K562 (cell line): ENCODE measurements around the gene IGIP. TPM values are rescaled to one million over a fixed set of nuclear protein-coding genes. Genes with fewer than 3 reads are reported as not detected.
A peak's percentile ranks its signal among the peaks of the same experiment; 100 is the strongest.

ENCODE experiments used
- ATAC-seq: fragments of 200-7000 bp; cut with Tn5 transposase; 3 replicates; pipeline ENCODE4 v1.9.1; 2020; ENCODE audit warnings: moderate library complexity
- BruUV-seq: library from RNA; stranded (reverse); fragments of 400-500 nt; replicated peaks from 2 replicates; lab custom pipeline; 2021; lab: Mats Ljungman, UMichigan
- CTCF ChIA-PET: fragments of 300-600 bp; formaldehyde crosslinking; extraction: SDS; loops from one replicate; lab custom pipeline; 2021; ENCODE audit warnings: low intra/inter-chr PET ratio; lab: Yijun Ruan, JAX
- POLR2A ChIA-PET: fragments of 300-600, 350-650 bp; sonication (Branson Sonifier 250); formaldehyde crosslinking; extraction: SDS; loops from one replicate; lab custom pipeline; 2021; ENCODE audit warnings: antibody characterized with exemption, inconsistent platforms; lab: Yijun Ruan, JAX
- DNase-seq, 4 experiments: peaks; one replicate each; pipeline versions ENCODE4 v3.0.0 to v3.0.0-alpha.2; 2011 to 2018; ENCODE audit warnings: low spot score in 3 of 4, mixed read lengths in 3 of 4; ENCODE audit errors: extremely low read depth in 1 of 4
- FAIRE-seq: peaks from 2 replicates; lab custom pipeline; 2011; peaks lifted over from hg19 to GRCh38; lab: Jason Lieb, UNC
- H2AFZ ChIP-seq: 2 replicates; pipeline ENCODE4 v1.6.0; 2011; ENCODE audit warnings: low read depth, low read length, control low read depth, inconsistent platforms
- H3K27ac ChIP-seq: fragments of 200-600 bp; 3 replicates; pipeline ENCODE4 v1.8.0; 2011; ENCODE audit warnings: low read depth, mild to moderate bottlenecking, control low read depth, inconsistent platforms, low read length, moderate library complexity, mixed read lengths; ENCODE audit errors: extremely low read depth
- H3K27me3 ChIP-seq, 2 experiments: fragments of 300-600 bp in 1 of 2; 2 replicates in 1 of 2; 3 replicates in 1 of 2; pipeline versions ENCODE4 v1.6.0 to v1.8.0; 2011; ENCODE audit warnings: inconsistent platforms in 2 of 2, low read length in 2 of 2, mild to moderate bottlenecking in 1 of 2, mixed read lengths in 1 of 2, moderate library complexity in 1 of 2; ENCODE audit not compliant: control insufficient read depth in 2 of 2, insufficient read depth in 2 of 2
- H3K36me3 ChIP-seq: fragments of 300-600 bp; 3 replicates; pipeline ENCODE4 v1.8.0; 2011; ENCODE audit warnings: mild to moderate bottlenecking, low read length, inconsistent platforms; ENCODE audit not compliant: control insufficient read depth, insufficient read depth
- H3K4me1 ChIP-seq, 2 experiments: fragments of 200-600 bp in 1 of 2; replicated peaks in 1 of 2; 2 replicates in 1 of 2; 3 replicates in 1 of 2; pipeline versions ENCODE4 v1.5.1 to v1.8.0; 2011; ENCODE audit warnings: inconsistent platforms in 2 of 2, low read length in 2 of 2, mild to moderate bottlenecking in 1 of 2, mixed read lengths in 1 of 2, moderate library complexity in 1 of 2; ENCODE audit not compliant: control insufficient read depth in 2 of 2, insufficient read depth in 2 of 2
- H3K4me2 ChIP-seq: 2 replicates; pipeline ENCODE4 v1.6.1; 2011; ENCODE audit warnings: low read length, control low read depth, inconsistent platforms, mixed read lengths; ENCODE audit not compliant: insufficient read depth
- H3K4me3 ChIP-seq: fragments of 200-600 bp; sonication (generic), shearing (Covaris generic); 2 replicates; pipeline ENCODE4 v1.5.1; 2016; ENCODE audit warnings: control low read depth, inconsistent platforms
- H3K79me2 ChIP-seq: fragments of 200-600 bp; 3 replicates; pipeline ENCODE4 v1.8.0; 2011; ENCODE audit warnings: low read length, inconsistent platforms; ENCODE audit not compliant: control insufficient read depth, insufficient read depth
- H3K9ac ChIP-seq, 2 experiments: 2 replicates each; pipeline versions ENCODE4 v1.6.0 to v1.6.1; 2011; ENCODE audit warnings: low read depth in 2 of 2, low read length in 2 of 2, control low read depth in 1 of 2, inconsistent platforms in 1 of 2, mild to moderate bottlenecking in 1 of 2, mixed read lengths in 1 of 2; ENCODE audit not compliant: insufficient read depth in 1 of 2
- H3K9me1 ChIP-seq: one replicate; pipeline ENCODE4 v1.6.0; 2011; ENCODE audit warnings: inconsistent platforms, mild to moderate bottlenecking, low read length, moderate library complexity; ENCODE audit not compliant: control insufficient read depth, insufficient read depth
- H3K9me3 ChIP-seq: replicated peaks from 2 replicates; pipeline ENCODE4 v1.5.1; 2011; ENCODE audit warnings: low read depth, low read length, inconsistent platforms; ENCODE audit not compliant: control insufficient read depth, insufficient read depth
- H4K20me1 ChIP-seq: replicated peaks from 2 replicates; pipeline ENCODE4 v1.6.1; 2011; ENCODE audit warnings: low read length, inconsistent platforms, mixed read lengths; ENCODE audit not compliant: control insufficient read depth, insufficient read depth
- ADNP ChIP-seq: fragments of 200-800 bp; sonication (Bioruptor generic); IDR thresholded peaks from 2 replicates; pipeline ENCODE4 v1.6.1; 2016; ENCODE audit warnings: missing genetic modification characterization, missing compliant biosample characterization
- ARID1B ChIP-seq: fragments of 450-650 bp; IDR thresholded peaks from 2 replicates; pipeline ENCODE4 v1.6.1; 2016; ENCODE audit warnings: antibody characterized with exemption, mild to moderate bottlenecking, inconsistent platforms
- BCOR ChIP-seq: fragments of 450-650 bp; IDR thresholded peaks from 2 replicates; pipeline ENCODE4 v1.6.1; 2016
- CBFA2T2 ChIP-seq: fragments of 450-650 bp; conservative IDR thresholded peaks from 2 replicates; pipeline ENCODE4 v1.6.1; 2017; ENCODE audit warnings: mild to moderate bottlenecking
- CBFA2T3 ChIP-seq: fragments of 450-650 bp; IDR thresholded peaks from 2 replicates; pipeline ENCODE4 v1.6.1; 2017
- KDM1A ChIP-seq, 2 experiments: fragments of 450-650 bp; IDR thresholded peaks; 2 replicates each; pipeline ENCODE4 v1.6.1; 2016; ENCODE audit warnings: mild to moderate bottlenecking in 2 of 2
- MEIS2 ChIP-seq: fragments of 450-650 bp; IDR thresholded peaks from 2 replicates; pipeline ENCODE4 v1.6.1; 2014; ENCODE audit warnings: mild to moderate bottlenecking; ENCODE audit not compliant: partially characterized antibody
- RBM25 ChIP-seq: fragments of 200-400 bp; formaldehyde crosslinking; IDR thresholded peaks from 2 replicates; pipeline ENCODE4 v1.6.1; 2018; ENCODE audit warnings: low read length, low read depth, moderate library complexity; ENCODE audit not compliant: severe bottlenecking
- SMAD1 ChIP-seq: fragments of 150-350 bp; IDR thresholded peaks from 2 replicates; pipeline ENCODE4 v1.6.1; 2014; ENCODE audit warnings: low read length, low read depth; ENCODE audit not compliant: partially characterized antibody
- SOX6 ChIP-seq: fragments of 450-650 bp; IDR thresholded peaks from 2 replicates; pipeline ENCODE4 v1.6.1; 2014; ENCODE audit warnings: mild to moderate bottlenecking
- SRSF7 ChIP-seq: fragments of 200-400 bp; formaldehyde crosslinking; optimal IDR thresholded peaks from 2 replicates; pipeline ENCODE3; 2017; ENCODE audit warnings: mild to moderate bottlenecking, low read depth, low read length
- TAL1 ChIP-seq: fragments of 450-650 bp; IDR thresholded peaks from 2 replicates; pipeline ENCODE4 v1.6.1; 2016; ENCODE audit warnings: mild to moderate bottlenecking
- ZNF3 ChIP-seq: fragments of 250-450 bp; sonication (Bioruptor Pico); IDR thresholded peaks from 2 replicates; pipeline ENCODE4 v1.5.0; 2021; ENCODE audit warnings: mild to moderate bottlenecking, moderate library complexity
- WGBS: fragments of 100-300 bp; shearing (Covaris generic); methylation state at CpG from one replicate; pipeline ENCODE4 v1.1.6; 2016; ENCODE audit warnings: low coverage, mixed read lengths; ENCODE audit not compliant: insufficient coverage; ENCODE audit errors: missing lambda C conversion rate; 5-methylcytosine and 5-hydroxymethylcytosine counted together
- in situ Hi-C: fragments of 300-500 bp; cut with MboI; formaldehyde crosslinking; loops from 4 replicates; pipeline ENCODE4 v1.15.0; 2018; ENCODE audit warnings: inconsistent platforms, mixed read lengths
- intact Hi-C: fragments of 100-400 bp; cut with micrococcal nuclease; formaldehyde crosslinking; loops from 2 replicates; pipeline ENCODE4 v1.14.2; 2022
- polyA plus RNA-seq, 8 experiments: library from polyadenylated mRNA; depleted of rRNA in 4 of 8; stranded (reverse) in 5 of 8; unstranded in 3 of 8; fragments of >200 nt; fragmentation: Nextera tagmentation in 2 of 8; fragmentation: Illumina TruSeq in 1 of 8; extraction: Ambion mirVana in 2 of 8; extraction: Trizol in 1 of 8; gene quantifications; 2 replicates each; pipeline versions ENCODE4 v1.2.1 to v1.2.3, GENCODE V29; 2011 to 2014; ENCODE audit warnings: inconsistent platforms in 1 of 8, missing spikeins in 1 of 8
- total RNA-seq, 7 experiments: library from RNA; depleted of rRNA in 6 of 7; stranded (reverse); fragments of >200 nt in 6 of 7; fragmentation: Illumina TruSeq in 2 of 7; extraction: Trizol in 2 of 7; gene quantifications; 2 replicates each; pipeline versions ENCODE4 v1.2.1 to v1.2.3, GENCODE V29; 2011 to 2021; ENCODE audit warnings: low replicate concordance in 1 of 7
- TF ChIP-seq, protein P1 (sequence below): fragments of 200-800 bp; sonication (Bioruptor generic); IDR thresholded peaks from 2 replicates; pipeline ENCODE4 v1.6.1; 2017; ENCODE audit warnings: missing genetic modification characterization, missing compliant biosample characterization
- TF ChIP-seq, protein P2 (sequence below): sonication (generic); formaldehyde crosslinking; IDR thresholded peaks from 2 replicates; pipeline ENCODE4 v1.8.0; 2022; ENCODE audit warnings: mild to moderate bottlenecking, missing genetic modification reagents
- TF ChIP-seq, protein P3 (sequence below), 2 experiments: IDR thresholded peaks in 1 of 2; conservative IDR thresholded peaks in 1 of 2; 2 replicates each; pipeline ENCODE4 v1.6.1; 2016; ENCODE audit warnings: low read depth in 2 of 2, mild to moderate bottlenecking in 1 of 2, missing compliant biosample characterization in 1 of 2, missing genetic modification characterization in 1 of 2, moderate library complexity in 1 of 2

IGIP gene
- total and polyA plus RNA-seq, 9 of the 15 experiments (the other 6 are each of a cell fraction or from before 2014, with no cell fraction given) = 0.52 to 1.6 (median 1.2) TPM

DNA sequence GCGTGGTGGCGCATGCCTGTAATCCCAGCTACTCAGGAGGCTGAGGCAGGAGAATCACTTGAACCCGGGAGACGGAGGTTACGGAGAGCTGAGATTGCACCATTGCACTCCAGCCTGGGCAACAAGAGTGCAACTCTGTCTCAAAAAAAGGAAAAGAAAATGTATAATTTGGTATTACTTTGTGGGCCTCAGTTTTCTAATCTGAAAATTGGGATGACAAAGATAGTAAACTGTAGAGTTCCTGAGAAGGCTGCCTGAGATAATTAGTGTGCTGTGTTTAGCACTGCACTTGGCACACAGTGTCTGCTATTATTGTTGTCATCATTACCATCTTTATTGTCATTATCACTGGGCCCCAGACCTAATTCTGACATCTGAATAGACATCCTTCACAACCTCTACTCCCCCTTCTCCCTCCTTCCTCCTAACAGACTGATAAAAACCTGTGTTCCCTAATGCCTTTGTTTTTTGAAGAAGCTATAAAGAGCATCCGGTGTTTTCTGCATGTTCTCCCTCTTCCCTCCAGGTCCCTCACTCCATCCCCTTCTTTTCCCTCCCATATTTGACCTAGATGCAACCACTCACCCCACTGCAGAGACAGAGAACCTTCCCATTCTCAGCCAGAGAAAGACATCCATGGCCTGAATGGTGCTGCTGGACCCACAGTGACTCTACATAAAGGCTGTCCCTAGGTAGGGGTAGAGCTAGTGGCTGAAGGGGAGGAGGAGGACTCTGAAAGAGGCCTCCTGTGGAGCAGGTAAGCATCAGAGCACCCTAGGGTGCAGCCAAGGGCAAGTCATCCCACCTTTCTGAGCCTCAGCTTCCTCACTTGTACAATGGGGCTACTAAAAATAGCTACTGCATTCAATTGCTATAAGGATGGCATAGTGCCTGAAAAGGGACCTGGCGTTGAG lies 33.5 kb downstream of the IGIP start:
- 55% methylated on average over 7 of the region's 7 CpGs for WGBS
- Histone ChIP-seq H3K9ac (no peak overlapping the region), H3K27me3 (no peaks in the 10 kb centered on the region), H3K79me2 (no peaks in the 10 kb centered on the region), H3K9me1 (no peaks in the 10 kb centered on the region), H3K4me2 (no peak overlapping the region), H3K4me3 (no peak overlapping the region)
- ChIA-PET CTCF (interaction anchor here (1.1 kb wide), 1 partner anchor 371 kb away, joined by 3 read pairs; no protein-coding TSS in a partner anchor), POLR2A (interaction anchor here (1.3 to 1.4 kb wide), 2 partner anchors 43 to 104 kb away, joined by 3 read pairs; no protein-coding TSS in a partner anchor)
- intact Hi-C loops = no loop called here
- ATAC-seq = no peak
- FAIRE-seq = no peak
- no peak for DNase-seq
- no TSS peak for BruUV-seq
- peak; percentile 66 for TF ChIP-seq RBM25
- TF ChIP-seq, protein P1, sequence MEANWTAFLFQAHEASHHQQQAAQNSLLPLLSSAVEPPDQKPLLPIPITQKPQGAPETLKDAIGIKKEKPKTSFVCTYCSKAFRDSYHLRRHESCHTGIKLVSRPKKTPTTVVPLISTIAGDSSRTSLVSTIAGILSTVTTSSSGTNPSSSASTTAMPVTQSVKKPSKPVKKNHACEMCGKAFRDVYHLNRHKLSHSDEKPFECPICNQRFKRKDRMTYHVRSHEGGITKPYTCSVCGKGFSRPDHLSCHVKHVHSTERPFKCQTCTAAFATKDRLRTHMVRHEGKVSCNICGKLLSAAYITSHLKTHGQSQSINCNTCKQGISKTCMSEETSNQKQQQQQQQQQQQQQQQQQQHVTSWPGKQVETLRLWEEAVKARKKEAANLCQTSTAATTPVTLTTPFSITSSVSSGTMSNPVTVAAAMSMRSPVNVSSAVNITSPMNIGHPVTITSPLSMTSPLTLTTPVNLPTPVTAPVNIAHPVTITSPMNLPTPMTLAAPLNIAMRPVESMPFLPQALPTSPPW (CRISPR knock-in tag) = peak; percentile 46
- TF ChIP-seq SRSF7 = no peak
- TF ChIP-seq MEIS2 = peak; percentile 19
- peak; percentile 31; the same call in 1 of the 2 replicates for TF ChIP-seq ARID1B
- TF ChIP-seq ZNF3 (CRISPR knock-in tag) = no peak
- TF ChIP-seq CBFA2T3 = peak; percentile 69
- TF ChIP-seq, protein P2, sequence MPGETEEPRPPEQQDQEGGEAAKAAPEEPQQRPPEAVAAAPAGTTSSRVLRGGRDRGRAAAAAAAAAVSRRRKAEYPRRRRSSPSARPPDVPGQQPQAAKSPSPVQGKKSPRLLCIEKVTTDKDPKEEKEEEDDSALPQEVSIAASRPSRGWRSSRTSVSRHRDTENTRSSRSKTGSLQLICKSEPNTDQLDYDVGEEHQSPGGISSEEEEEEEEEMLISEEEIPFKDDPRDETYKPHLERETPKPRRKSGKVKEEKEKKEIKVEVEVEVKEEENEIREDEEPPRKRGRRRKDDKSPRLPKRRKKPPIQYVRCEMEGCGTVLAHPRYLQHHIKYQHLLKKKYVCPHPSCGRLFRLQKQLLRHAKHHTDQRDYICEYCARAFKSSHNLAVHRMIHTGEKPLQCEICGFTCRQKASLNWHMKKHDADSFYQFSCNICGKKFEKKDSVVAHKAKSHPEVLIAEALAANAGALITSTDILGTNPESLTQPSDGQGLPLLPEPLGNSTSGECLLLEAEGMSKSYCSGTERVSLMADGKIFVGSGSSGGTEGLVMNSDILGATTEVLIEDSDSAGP (CRISPR knock-in tag) = no peak
- peak; percentile 10 to 46; a peak in 2 of 4 replicates for TF ChIP-seq KDM1A (IDR thresholded peaks at IDR 0.05)
- no peak for TF ChIP-seq SMAD1
- peak; percentile 52 for TF ChIP-seq CBFA2T2
- TF ChIP-seq SOX6 = 0 out of 2 replicates have a peak, but pooled peaks have one; percentile 30
- peak; percentile 78 for TF ChIP-seq ADNP
- peak; percentile 57; the same call in 1 of the 2 replicates for TF ChIP-seq BCOR
- TF ChIP-seq TAL1 = peak; percentile 44
- TF ChIP-seq, protein P3, sequence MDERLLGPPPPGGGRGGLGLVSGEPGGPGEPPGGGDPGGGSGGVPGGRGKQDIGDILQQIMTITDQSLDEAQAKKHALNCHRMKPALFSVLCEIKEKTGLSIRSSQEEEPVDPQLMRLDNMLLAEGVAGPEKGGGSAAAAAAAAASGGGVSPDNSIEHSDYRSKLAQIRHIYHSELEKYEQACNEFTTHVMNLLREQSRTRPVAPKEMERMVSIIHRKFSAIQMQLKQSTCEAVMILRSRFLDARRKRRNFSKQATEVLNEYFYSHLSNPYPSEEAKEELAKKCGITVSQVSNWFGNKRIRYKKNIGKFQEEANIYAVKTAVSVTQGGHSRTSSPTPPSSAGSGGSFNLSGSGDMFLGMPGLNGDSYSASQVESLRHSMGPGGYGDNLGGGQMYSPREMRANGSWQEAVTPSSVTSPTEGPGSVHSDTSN (CRISPR knock-in tag; IDR thresholded peaks at IDR 0.05; ENCODE audit: low read depth) = no peak
- TF ChIP-seq, protein P3 (tag; conservative IDR thresholded peaks at IDR 0.05; ENCODE audit: low read depth) = 0 out of 2 replicates have a peak, but pooled peaks have one; percentile 15
- TF ChIP-seq, all 486 proteins: peak for 12
- Histone ChIP-seq H3K36me3 (no peaks in the 10 kb centered on the region), H3K9me3 (no peaks in the 10 kb centered on the region), H3K27ac (no peak overlapping the region), H4K20me1 (no peaks in the 10 kb centered on the region), H2AFZ (no peak overlapping the region), H3K4me1 (peaks cover 0 to 4% of the 10 kb centered on the region in 2 experiments; a peak in 2 of 5 replicates)
- in situ Hi-C loops = loop anchor here (5.0 kb wide), 2 partner anchors 77 to 372 kb away; no protein-coding TSS in a partner anchor
